GM19239 (cell line): Measurements from ENCODE around the gene FLYWCH2.

Experiments
- DNase-seq: peaks from one replicate; pipeline ENCODE4 v3.0.0; 2011; ENCODE audit warnings: low spot score; ENCODE audit not compliant: insufficient read length
- FAIRE-seq: peaks from 2 replicates; lab custom pipeline; 2011; peaks lifted over from hg19 to GRCh38; lab: Jason Lieb, UNC

FLYWCH2 gene

GRCh38 chr16:2874912-2875362, 8.1 kb upstream of the FLYWCH2 start:
- DNase-seq (peak; percentile 62), FAIRE-seq (peak; percentile 96)

DNA sequence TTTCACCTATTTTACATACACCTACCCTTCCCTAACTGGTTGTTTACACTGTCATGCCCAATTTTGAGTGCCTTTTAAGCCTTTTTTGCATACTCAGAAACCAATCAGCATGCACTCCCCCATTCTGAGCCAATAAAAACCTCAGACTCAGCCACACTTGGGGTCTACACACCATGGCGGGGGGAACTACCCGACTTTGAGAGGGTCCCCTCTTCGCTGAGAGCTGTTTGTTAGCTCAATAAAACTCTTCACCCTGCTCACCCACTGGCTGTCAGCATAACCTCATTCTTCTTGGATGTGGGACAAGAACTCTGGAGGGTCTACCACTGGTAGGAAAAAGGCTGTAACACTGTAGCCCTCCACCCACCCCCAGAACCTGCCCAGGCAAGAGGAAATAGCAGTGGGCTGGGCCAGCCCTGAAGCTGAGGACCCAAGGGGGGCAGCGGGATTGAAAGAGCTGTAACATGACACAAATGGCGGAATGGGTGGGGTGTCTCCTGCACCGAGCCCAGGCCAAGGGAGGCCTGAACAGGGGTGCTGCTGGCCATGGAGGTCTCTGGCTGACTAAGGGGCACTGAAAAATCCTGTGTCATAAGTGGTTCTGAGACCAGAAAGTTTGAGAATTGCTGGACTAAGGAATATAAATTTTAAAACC, 3.0 kb upstream of the FLYWCH2 start:
- FAIRE-seq (no peak), DNase-seq (no peak)

DNA sequence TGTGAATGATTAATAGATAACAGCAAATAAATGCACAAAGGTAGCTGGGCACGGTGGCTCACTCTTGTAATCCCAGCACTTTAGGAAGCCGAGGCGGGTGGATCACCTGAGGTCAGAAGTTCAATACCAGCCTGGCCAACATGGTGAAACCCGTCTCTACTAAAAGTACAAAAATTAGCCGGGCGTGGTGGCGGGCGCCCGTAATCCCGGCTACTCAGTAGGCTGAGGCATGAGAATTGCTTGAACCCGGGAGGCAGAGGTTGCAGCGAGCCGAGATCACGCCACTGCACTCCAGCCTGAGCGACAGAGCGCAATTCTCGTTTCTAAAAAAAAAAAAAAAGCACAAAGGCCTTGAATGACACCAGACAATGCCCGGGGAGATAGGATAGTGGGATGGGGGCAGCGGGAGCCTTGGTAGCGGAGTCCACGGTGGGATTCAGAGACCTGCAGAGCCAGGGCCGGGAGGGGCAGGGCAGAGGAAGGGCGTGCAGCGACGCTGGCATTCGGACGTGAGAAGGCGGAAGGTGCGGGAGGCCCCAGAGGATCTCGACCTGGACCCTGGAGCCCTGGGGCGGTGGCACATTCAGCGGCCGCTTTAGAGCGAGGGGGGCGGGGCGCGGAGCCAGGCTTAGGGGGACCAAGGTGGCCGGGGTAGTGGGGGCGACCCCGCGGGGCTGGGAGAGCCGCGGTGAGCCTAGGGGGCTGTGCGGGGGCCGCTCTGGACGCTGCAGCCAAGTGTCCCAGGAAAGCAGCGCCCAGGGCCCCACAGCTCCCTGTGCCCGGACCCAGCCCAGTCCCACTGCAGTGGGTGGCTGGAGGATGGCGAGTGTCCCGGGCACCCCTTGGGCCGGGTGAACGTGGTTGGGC, 999 bp upstream of the FLYWCH2 start:
- FAIRE-seq: no peak
- no peak for DNase-seq

- FAIRE-seq (no peak), DNase-seq (no peak)
Measured at GRCh38 chr16:2883458-2883908, 468 bp downstream of the FLYWCH2 start.

DNA sequence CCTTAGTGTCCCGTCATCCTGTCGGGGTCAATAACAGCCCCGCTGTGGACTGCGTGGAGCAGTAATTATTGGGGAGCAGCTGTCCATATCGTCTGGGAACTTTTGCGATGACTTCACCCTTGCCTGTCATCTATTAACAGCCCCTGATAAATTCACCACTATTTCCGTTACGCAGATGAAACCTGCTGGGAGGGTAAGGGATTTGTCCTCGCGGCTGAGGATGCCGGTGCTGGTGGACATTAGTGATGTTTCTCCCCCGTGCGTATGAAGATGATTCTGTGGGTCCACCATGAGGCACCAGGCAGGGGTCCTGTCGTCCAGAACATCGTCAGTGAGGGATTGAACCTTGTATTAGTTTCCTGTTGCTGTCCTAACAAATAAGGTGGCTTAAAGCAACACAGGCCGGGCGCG, 1.0 kb downstream of the FLYWCH2 start:
- DNase-seq: no peak
- FAIRE-seq: no peak

DNA sequence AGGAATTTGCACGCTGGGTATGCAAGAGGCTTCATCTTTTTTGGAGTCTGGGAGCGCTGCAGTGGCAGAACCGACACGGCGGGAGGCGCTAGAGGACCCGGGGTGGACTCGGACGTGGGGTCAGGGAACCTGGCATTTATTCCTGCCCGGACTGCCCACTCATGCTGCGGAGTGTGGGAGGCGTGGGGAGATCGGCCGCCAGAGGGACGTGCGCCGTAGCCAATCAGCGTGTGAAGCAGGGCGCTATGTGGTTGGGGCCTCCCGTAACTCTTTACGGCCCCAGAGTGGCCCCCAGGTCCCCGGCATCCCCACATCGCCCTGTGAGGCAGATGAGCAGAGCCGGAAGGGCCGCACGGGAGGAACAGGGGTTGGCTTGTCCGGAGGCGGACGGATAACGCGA, 11.2 kb downstream of the FLYWCH2 start:
- DNase-seq: no peak
- FAIRE-seq: no peak

- FAIRE-seq: no peak
Measured at GRCh38 chr16:2895813-2896212, 12.8 kb downstream of the FLYWCH2 start.

GRCh38 chr16:2896480-2897010, 13.5 kb downstream of the FLYWCH2 start:
- FAIRE-seq (no peak), DNase-seq (no peak)

More at GRCh38 chr16:2895813-2896212, 12.8 kb downstream of the FLYWCH2 start:
- DNase-seq: no peak

- DNase-seq (peak; percentile 52), FAIRE-seq (peak; percentile 74)
Measured at GRCh38 chr16:2897110-2897509, 14.1 kb downstream of the FLYWCH2 start.

DNA sequence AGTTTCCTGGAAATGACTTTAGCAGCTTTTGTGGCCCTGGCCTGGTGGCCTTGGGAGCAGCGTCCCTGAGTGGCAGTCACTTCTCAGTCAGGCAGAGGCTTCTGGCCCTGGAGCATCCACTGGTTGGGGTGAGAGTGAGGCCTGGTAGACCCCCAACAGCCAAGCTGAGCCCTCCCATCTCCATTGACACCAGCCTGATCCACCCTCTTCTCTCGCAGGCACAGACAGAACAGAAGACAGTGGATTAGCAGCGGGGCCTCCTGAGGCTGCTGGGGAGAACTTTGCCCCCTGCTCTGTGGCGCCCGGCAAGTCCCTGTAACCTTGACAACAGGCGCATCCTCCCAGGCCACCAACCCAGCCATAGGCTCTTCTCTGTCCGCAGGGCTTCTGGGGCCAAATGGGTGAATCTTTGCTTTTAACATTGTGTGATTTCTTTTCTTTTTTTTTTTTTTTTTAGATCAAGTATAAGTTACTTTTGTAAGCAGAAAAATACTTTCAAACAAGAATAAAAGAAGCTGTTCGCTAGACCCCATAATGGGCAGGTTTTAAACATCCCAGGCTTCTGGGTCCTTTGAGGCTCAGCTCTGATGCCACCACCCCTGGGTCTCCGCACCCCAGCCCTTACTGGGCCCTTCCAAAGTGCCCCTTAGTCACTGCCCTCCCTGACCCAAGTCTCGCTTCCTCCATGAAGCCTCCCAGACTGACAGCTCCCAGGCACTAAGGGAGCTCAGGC, 16.0 kb downstream of the FLYWCH2 start:
- no peak for DNase-seq
- no peak for FAIRE-seq

DNA sequence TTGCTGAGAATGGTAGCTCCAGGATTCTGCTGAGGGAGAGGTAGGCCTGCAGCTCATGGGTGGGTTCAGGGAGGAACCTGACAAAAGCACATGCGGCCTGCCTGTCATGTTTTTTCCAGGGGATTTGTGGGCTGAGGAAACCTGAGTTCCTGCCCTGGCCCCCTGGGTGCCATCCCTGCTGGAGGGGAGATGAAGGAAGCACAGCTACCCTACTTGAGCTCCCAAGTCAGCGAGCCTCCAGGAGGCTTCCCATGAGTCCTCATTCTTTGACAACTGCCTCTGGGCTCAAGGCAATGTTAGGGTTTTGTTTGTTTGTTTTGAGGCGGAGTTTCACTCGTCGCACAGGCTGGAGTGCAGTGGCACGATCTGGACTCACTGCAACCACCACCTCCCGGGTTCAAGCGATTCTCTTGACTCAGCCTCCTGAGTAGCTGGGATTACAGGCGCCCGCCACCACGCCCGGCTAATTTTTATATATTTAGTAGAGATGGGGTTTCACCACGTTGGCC, 16.6 kb downstream of the FLYWCH2 start:
- FAIRE-seq (no peak), DNase-seq (no peak)

- no peak for DNase-seq
- no peak for FAIRE-seq
Measured at GRCh38 chr16:2900526-2901075, 17.6 kb downstream of the FLYWCH2 start.

DNA sequence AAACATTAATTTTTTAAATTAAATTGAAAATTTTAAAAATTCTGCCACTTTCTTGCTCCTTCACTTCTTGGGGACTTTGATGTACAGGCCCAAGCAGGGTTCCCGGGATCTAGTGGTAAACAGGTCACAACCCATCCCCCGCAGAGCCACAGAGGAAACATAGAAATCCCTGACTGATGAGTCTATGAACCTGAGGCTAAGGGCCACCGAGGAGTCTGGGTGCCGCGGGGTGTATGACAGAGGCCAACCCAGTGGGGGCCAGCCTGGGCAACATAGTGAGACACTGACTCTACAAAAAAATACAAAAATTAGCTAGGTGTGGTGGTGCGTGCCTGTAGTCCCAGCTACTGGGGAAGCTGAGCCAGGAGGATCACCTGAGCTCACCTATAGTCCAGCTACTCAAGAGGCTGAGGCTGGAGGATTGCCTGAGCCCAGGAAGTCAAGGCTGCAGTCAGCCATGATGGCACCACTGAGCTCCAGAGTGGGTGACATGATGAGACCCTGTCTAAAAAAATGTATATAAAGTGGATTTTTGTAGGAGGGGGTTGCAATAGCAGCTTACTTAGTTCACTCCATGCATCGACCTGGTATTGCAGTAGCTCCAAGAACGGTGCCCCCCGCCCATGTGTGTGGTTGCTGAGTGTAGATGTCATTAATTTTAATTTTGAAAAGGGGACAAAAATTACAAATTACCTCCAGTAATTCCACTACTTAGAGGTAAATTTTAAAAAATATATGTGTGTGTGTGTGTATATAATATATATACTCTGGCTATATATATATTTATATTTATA, 19.5 kb downstream of the FLYWCH2 start:
- no peak for DNase-seq
- FAIRE-seq: no peak

GRCh38 chr16:2904100-2904921, 21.3 kb downstream of the FLYWCH2 start:
- FAIRE-seq (peak; percentile 94), DNase-seq (peak; percentile 84)

DNA sequence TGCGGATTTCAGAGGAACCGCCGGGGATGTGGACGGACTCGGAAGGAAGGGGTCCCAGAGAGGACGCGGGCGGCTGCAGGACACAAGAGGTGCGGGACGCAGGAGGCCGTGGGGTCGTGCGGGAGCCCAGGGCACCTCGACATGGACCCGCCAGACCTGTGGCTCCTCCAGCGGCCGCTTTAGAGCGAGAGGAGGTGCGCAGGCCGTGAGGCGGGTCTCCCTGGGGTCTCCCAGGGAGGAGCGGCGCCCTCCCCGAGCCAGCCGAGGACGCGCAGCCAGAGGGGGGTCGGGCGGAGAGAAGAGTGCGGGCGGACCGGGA, 21.9 kb downstream of the FLYWCH2 start:
- no peak for DNase-seq
- no peak for FAIRE-seq

GRCh38 chr16:2905241-2905987, 22.4 kb downstream of the FLYWCH2 start:
- FAIRE-seq (peak; percentile 97), DNase-seq (peak; percentile 86)

- DNase-seq: no peak
- FAIRE-seq: no peak
Measured at GRCh38 chr16:2905988-2906387, 23.0 kb downstream of the FLYWCH2 start.
